Astrocyte of the cerebellum (primary cell): ENCODE results near the gene TAF8.
A peak's percentile ranks its signal among the peaks of the same experiment; 100 is the strongest.

Source experiments
- DNase-seq: peaks from one replicate; pipeline ENCODE4 v3.0.0-alpha.2; 2011; ENCODE audit warnings: low read depth
- H3K4me3 ChIP-seq: 2 replicates; pipeline ENCODE4 v1.5.1; 2011; ENCODE audit warnings: mild to moderate bottlenecking, low read depth, low read length, moderate library complexity
- in situ Hi-C: cut with HindIII; loops from 2 replicates; pipeline ENCODE4 v1.10.0; 2017; ENCODE audit warnings: low sequenced_read_pairs
- TF ChIP-seq, protein P1 (sequence below): IDR thresholded peaks from 2 replicates; pipeline ENCODE4 v1.5.1; 2012; ENCODE audit warnings: low read length, low read depth, moderate library complexity, mild to moderate bottlenecking; ENCODE audit errors: missing control alignments

The TAF8 gene

DNA sequence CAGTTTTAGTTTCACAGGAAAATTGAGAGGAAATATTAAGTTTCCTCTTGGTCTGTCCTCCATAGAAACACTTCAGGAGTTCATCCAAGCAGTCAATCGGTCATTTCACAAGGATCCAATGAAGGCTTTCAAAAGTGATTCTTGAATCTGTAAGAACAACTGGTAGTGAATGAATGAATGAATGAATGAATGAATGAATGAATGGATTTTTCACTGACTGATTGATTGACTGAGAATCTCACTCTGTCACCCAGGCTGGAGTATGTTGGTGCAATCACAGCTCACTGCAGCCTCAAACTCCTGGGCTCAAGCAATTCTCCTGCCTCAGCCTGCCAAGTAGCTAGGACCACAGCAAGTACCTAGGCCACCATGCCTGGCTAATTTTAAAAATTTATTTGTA lies 39.4 kb upstream of the TAF8 start:
- DNase-seq: no peak
- in situ Hi-C loops: no loop called here
- TF ChIP-seq, protein P1, sequence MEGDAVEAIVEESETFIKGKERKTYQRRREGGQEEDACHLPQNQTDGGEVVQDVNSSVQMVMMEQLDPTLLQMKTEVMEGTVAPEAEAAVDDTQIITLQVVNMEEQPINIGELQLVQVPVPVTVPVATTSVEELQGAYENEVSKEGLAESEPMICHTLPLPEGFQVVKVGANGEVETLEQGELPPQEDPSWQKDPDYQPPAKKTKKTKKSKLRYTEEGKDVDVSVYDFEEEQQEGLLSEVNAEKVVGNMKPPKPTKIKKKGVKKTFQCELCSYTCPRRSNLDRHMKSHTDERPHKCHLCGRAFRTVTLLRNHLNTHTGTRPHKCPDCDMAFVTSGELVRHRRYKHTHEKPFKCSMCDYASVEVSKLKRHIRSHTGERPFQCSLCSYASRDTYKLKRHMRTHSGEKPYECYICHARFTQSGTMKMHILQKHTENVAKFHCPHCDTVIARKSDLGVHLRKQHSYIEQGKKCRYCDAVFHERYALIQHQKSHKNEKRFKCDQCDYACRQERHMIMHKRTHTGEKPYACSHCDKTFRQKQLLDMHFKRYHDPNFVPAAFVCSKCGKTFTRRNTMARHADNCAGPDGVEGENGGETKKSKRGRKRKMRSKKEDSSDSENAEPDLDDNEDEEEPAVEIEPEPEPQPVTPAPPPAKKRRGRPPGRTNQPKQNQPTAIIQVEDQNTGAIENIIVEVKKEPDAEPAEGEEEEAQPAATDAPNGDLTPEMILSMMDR: no peak
- no peak overlapping the region for H3K4me3 ChIP-seq

DNA sequence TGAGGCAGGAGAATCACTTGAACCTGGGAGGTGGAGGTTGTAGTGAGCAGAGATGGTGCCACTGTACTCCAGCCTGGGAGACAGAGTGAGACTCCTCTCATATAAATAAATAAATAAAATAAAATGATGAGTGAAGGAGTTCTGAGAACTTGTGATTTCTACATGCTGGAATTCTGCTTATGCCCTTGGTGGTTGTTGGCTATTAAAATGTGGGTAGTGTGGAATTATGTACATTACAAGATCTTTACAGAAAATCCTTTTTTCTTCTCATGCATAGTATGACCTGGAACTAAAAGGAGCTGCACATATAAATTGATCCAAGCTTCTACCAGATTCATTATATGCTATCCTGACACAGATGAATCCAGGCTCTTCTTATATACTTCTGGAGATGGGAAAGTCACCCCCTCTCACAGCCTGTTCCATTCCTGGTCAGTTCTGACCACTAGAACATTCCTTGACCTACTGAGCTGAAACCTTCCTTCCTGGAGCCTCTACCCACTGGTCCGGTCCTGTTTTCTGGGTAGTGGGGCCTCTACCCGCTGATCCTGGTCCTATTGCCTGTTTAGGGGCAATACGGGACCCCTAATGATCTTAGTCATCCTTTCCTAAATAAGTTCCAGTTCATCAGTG lies 37.7 kb upstream of the TAF8 start:
- in situ Hi-C loops: no loop called here
- H3K4me3 ChIP-seq: no peak overlapping the region
- no peak for DNase-seq
- TF ChIP-seq, protein P1: no peak

DNA sequence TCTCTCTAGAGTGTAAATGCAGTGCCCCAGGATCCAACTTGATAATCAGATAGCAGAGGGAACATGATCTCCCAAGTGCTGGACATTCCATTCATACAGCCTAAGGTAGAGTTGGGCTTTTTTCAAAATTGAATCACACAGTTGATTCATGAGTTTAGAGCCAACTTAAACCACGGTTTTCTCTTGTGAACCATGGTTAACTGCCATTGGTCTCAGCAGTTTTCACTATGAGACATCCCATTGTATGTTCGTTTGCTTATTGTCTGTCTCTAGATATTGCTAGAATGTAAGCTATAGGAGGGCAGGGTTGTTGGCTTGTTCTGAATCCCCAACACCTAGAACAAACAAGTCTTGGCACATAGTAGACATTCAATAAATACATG lies 37.2 kb upstream of the TAF8 start:
- TF ChIP-seq, protein P1: no peak
- H3K4me3 ChIP-seq: no peak overlapping the region
- no peak for DNase-seq
- in situ Hi-C loops: no loop called here

DNA sequence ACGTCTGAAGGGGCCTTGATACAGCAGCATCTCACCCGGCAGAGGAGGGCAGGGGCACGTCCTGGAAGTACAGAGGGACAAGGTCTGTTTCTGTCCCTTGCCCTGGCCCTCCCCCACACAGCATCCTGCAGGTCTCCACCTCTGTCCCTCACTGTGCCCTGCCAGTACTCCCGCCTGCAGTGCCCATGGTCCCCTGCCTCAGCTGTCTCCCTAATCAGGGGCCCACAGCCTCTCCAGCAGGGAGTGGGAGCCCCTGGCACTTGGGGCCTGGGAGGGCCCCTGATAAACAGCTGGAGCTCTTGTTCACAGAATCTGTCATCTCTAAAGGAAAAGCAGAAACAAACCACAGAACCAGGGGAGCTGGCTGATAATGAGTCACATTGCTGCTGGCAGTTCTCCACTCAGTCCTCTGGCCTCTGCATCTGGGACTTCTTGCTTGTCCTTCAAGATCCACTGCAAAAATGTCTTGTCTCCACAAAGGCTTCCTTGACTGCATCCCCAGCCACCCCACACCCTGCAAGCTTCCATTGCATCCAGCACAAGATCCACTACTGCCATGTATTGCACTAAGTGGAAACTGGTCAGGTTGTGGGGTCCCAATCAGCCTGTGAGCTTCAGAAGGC lies 33.2 kb upstream of the TAF8 start:
- no peak overlapping the region for H3K4me3 ChIP-seq
- in situ Hi-C loops: no loop called here
- TF ChIP-seq, protein P1: no peak
- peak; percentile 70 for DNase-seq

DNA sequence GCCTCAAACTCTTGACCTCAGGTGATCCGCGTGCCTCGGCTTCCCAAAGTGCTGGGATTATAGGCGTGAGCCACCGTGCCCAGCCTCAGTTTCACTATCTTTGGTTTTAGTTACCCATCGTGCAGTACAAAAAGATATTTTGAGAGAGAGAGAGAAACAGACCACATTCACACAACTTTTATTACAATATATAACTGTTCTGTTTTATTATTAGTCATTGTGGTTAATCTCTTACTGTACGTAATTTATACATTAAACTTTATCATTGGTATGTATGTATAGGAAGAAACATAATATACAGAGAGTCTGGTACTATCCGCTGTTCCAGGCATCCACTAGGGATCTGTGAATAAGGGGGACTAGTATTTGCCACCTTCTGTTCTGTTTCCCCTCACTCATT lies 29.4 kb upstream of the TAF8 start:
- in situ Hi-C loops: no loop called here
- TF ChIP-seq, protein P1: no peak
- no peak for DNase-seq
- H3K4me3 ChIP-seq: no peak overlapping the region

DNA sequence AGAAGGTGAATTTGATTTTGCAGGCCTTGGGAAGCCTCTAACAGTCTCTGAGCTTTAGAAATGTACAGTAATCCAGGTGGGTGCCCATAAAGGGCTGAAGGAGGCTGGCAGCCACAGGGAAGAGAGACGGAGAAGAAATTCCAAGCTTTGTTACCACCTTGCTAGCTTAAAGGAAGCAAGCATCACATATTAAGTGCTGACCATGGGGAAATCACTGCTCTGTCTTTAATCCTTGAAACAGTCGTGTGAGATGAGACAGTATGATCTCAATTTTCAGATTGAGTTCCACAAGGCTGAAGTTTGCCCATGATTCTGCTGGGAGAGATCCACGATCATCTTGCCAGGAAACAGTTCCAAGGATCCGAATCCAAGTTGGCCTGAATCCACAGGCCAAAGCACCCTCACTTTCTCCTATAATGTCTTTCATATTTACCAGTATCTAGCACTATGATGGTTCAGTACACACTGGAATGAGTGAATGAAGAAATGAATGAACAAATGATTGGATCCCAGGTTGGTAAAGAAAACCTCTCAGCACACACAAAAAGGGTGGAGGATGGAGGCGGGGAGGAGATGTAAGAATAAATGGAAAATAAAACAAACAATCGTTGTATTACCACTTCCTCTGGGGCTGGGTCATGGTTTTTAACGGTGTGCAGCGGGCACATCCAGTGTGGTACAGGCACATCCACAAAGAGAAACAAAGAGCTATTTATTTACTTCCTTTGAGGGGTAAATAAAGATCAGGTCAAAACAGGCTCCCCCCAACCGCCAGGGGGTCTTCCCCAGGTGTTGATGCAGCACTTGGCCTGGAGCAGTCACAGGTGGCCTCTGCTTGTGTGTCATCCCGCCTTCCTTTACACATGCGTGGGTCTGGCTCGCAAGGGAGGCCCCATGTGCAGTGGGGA lies 28.2 kb upstream of the TAF8 start:
- TF ChIP-seq, protein P1: no peak
- no peak overlapping the region for H3K4me3 ChIP-seq
- in situ Hi-C loops: no loop called here
- DNase-seq: no peak
